ENCODE data around the gene MGAT4D.
"Not testable (repeated sequence)": the region's sequence is repeated elsewhere in the genome, so short reads cannot be mapped to it uniquely, and the experiment has no call there.

DNA sequence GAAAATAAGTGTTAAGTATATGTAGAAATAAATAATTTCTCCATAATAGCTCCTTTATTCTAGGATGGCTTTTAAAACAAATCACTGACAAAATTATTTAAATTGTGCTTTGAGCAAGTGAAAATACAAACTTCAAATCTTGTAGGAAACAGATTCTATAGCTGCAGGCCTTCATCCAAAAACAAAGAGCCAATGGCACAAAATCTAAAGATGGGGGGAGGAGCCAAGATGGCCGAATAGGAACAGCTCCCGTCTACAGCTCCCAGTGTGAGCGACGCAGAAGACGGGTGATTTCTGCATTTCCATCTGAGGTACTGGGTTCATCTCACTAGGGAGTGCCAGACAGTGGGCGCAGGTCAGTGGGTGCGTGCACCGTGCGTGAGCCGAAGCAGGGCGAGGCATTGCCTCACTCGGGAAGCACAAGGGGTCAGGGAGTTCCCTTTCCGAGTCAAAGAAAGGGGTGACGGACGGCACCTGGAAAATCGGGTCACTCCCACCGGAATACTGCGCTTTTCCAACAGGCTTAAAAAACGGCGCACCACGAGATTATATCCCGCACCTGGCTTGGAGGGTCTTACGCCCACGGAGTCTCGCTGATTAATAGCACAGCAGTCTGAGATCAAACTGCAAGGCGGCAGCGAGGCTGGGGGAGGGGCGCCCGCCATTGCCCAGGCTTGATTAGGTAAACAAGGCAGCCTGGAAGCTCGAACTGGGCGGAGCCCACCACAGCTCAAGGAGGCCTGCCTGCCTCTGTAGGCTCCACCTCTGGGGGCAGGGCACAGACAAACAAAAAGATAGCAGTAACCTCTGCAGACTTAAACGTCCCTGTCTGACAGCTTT lies 84.7 kb downstream of the MGAT4D start:
- TF ChIP-seq, protein P1, sequence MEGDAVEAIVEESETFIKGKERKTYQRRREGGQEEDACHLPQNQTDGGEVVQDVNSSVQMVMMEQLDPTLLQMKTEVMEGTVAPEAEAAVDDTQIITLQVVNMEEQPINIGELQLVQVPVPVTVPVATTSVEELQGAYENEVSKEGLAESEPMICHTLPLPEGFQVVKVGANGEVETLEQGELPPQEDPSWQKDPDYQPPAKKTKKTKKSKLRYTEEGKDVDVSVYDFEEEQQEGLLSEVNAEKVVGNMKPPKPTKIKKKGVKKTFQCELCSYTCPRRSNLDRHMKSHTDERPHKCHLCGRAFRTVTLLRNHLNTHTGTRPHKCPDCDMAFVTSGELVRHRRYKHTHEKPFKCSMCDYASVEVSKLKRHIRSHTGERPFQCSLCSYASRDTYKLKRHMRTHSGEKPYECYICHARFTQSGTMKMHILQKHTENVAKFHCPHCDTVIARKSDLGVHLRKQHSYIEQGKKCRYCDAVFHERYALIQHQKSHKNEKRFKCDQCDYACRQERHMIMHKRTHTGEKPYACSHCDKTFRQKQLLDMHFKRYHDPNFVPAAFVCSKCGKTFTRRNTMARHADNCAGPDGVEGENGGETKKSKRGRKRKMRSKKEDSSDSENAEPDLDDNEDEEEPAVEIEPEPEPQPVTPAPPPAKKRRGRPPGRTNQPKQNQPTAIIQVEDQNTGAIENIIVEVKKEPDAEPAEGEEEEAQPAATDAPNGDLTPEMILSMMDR (conservative IDR thresholded peaks at IDR 0.05; ENCODE audit: low read length): not testable (repeated sequence)
- not testable (repeated sequence) for TF ChIP-seq EZH2phosphoT487 (IDR thresholded peaks at IDR 0.05; ENCODE audit: borderline replicate concordance)

Data from Loucy (cell line).